ENCODE data around the gene SKIC2. TPM values are rescaled to one million over a fixed set of nuclear protein-coding genes. Genes with fewer than 3 reads are reported as not detected.

SKIC2 gene
- total RNA-seq, 1 experiment from 2014 or later, result 68.0 TPM

DNA sequence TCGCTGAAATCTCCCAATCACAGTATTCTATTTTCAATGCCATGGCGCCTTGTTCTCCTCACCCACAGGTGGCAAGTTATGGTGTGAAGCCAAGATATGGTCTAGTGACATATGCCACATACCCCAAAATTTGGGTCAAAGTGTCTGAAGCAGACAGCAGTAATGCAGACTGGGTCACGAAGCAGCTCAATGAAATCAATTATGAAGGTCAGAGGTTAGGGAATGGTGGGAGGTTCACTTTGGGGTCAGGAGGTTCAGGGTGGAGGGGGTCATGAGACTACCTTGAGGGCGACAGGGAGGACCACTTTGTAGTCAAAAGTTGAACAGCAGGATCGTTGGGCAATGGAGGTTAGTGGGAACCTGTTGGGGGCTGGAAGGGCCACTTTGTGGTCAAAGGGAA lies 10.7 kb upstream of the SKIC2 start:
- Histone ChIP-seq H3K79me2 (ENCODE audit: insufficient read depth, low read length) (no peaks in the 10 kb centered on the region), H3K9me2 (ENCODE audit: insufficient read depth) (no peaks in the 10 kb centered on the region; the same call in 1 of the 2 replicates), H3K4me3 (replicated peaks in 1 of 2; ENCODE audit: low read depth in 1 of 2, low read length in 2 of 2) (no peak overlapping the region), H3K27ac (ENCODE audit: low read depth, low read length) (no peak overlapping the region), H2AFZ (ENCODE audit: low read depth, low read length, poor library complexity, severe bottlenecking) (no peak overlapping the region), H3K9me3 (ENCODE audit: control insufficient read depth in 1 of 2, insufficient read depth in 1 of 2, low read depth in 1 of 2, low read length in 2 of 2) (no peaks in the 10 kb centered on the region), H3K9ac (ENCODE audit: low read length) (no peak overlapping the region), H3K36me3 (ENCODE audit: control insufficient read depth in 1 of 2, insufficient read depth in 2 of 2, low read length in 2 of 2) (peaks cover 5 to 20% of the 10 kb centered on the region in 2 experiments), H3K4me2 (ENCODE audit: low read length) (peak overlapping the region; percentile 47; the same call in 1 of the 2 replicates), H3K4me1 (ENCODE audit: control insufficient read depth in 1 of 2, insufficient read depth in 2 of 2, low read length in 2 of 2) (peaks cover 7 to 31% of the 10 kb centered on the region in 2 experiments; a peak in 3 of 4 replicates), H3K27me3 (ENCODE audit: insufficient read depth, low read length) (no peaks in the 10 kb centered on the region), H4K20me1 (ENCODE audit: insufficient read depth) (no peaks in the 10 kb centered on the region)
- POLR2A ChIA-PET, result interaction anchor here (0.7 kb wide), 1 partner anchor 11 kb away, joined by 3 read pairs; the partner anchor contains the start of genes NELFE and SKIC2
- CTCF ChIA-PET, result no interaction called here
- RAD21 ChIA-PET (ENCODE audit: low non-redundant PET in 1 of 2, low total read pairs in 2 of 2, uncharacterized antibody in 2 of 2, unreplicated experiment in 2 of 2), result no interaction called here
- TF ChIP-seq SRF (IDR thresholded peaks at IDR 0.05; ENCODE audit: low read depth), result no peak
- no peak for TF ChIP-seq ELF1 (IDR thresholded peaks at IDR 0.05; ENCODE audit: borderline replicate concordance, low read depth)
- TF ChIP-seq, protein P1, sequence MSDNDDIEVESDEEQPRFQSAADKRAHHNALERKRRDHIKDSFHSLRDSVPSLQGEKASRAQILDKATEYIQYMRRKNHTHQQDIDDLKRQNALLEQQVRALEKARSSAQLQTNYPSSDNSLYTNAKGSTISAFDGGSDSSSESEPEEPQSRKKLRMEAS (IDR thresholded peaks at IDR 0.05), result no peak
- TF ChIP-seq YY1 (IDR thresholded peaks at IDR 0.05; ENCODE audit: extremely low read depth, insufficient replicate concordance, low read depth, low read length), result no peak
- TF ChIP-seq CBX3 (IDR thresholded peaks at IDR 0.05; ENCODE audit: low read depth), result no peak
- TF ChIP-seq, protein P2, sequence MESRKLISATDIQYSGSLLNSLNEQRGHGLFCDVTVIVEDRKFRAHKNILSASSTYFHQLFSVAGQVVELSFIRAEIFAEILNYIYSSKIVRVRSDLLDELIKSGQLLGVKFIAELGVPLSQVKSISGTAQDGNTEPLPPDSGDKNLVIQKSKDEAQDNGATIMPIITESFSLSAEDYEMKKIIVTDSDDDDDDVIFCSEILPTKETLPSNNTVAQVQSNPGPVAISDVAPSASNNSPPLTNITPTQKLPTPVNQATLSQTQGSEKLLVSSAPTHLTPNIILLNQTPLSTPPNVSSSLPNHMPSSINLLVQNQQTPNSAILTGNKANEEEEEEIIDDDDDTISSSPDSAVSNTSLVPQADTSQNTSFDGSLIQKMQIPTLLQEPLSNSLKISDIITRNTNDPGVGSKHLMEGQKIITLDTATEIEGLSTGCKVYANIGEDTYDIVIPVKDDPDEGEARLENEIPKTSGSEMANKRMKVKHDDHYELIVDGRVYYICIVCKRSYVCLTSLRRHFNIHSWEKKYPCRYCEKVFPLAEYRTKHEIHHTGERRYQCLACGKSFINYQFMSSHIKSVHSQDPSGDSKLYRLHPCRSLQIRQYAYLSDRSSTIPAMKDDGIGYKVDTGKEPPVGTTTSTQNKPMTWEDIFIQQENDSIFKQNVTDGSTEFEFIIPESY (IDR thresholded peaks at IDR 0.05; ENCODE audit: extremely low read depth, insufficient replicate concordance, low read length), result no peak
- no peak for TF ChIP-seq POLR2A (IDR thresholded peaks at IDR 0.05; ENCODE audit: borderline replicate concordance, extremely low read depth, insufficient read depth, insufficient read length)
- TF ChIP-seq, protein P3, sequence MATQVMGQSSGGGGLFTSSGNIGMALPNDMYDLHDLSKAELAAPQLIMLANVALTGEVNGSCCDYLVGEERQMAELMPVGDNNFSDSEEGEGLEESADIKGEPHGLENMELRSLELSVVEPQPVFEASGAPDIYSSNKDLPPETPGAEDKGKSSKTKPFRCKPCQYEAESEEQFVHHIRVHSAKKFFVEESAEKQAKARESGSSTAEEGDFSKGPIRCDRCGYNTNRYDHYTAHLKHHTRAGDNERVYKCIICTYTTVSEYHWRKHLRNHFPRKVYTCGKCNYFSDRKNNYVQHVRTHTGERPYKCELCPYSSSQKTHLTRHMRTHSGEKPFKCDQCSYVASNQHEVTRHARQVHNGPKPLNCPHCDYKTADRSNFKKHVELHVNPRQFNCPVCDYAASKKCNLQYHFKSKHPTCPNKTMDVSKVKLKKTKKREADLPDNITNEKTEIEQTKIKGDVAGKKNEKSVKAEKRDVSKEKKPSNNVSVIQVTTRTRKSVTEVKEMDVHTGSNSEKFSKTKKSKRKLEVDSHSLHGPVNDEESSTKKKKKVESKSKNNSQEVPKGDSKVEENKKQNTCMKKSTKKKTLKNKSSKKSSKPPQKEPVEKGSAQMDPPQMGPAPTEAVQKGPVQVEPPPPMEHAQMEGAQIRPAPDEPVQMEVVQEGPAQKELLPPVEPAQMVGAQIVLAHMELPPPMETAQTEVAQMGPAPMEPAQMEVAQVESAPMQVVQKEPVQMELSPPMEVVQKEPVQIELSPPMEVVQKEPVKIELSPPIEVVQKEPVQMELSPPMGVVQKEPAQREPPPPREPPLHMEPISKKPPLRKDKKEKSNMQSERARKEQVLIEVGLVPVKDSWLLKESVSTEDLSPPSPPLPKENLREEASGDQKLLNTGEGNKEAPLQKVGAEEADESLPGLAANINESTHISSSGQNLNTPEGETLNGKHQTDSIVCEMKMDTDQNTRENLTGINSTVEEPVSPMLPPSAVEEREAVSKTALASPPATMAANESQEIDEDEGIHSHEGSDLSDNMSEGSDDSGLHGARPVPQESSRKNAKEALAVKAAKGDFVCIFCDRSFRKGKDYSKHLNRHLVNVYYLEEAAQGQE (IDR thresholded peaks at IDR 0.05; ENCODE audit: low read depth), result no peak
- TF ChIP-seq, protein P4, sequence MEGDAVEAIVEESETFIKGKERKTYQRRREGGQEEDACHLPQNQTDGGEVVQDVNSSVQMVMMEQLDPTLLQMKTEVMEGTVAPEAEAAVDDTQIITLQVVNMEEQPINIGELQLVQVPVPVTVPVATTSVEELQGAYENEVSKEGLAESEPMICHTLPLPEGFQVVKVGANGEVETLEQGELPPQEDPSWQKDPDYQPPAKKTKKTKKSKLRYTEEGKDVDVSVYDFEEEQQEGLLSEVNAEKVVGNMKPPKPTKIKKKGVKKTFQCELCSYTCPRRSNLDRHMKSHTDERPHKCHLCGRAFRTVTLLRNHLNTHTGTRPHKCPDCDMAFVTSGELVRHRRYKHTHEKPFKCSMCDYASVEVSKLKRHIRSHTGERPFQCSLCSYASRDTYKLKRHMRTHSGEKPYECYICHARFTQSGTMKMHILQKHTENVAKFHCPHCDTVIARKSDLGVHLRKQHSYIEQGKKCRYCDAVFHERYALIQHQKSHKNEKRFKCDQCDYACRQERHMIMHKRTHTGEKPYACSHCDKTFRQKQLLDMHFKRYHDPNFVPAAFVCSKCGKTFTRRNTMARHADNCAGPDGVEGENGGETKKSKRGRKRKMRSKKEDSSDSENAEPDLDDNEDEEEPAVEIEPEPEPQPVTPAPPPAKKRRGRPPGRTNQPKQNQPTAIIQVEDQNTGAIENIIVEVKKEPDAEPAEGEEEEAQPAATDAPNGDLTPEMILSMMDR (IDR thresholded peaks at IDR 0.05 in 2 of 3, conservative IDR thresholded peaks at IDR 0.05 in 1 of 3; ENCODE audit: borderline replicate concordance in 1 of 3, insufficient read depth in 1 of 3, low read depth in 2 of 3, low read length in 2 of 3), result no peak
- TF ChIP-seq, protein P5, sequence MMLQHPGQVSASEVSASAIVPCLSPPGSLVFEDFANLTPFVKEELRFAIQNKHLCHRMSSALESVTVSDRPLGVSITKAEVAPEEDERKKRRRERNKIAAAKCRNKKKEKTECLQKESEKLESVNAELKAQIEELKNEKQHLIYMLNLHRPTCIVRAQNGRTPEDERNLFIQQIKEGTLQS (IDR thresholded peaks at IDR 0.05), result no peak
- no peak for TF ChIP-seq EZH2phosphoT487 (IDR thresholded peaks at IDR 0.05; ENCODE audit: borderline replicate concordance)
- TF ChIP-seq JUND (IDR thresholded peaks at IDR 0.05), result no peak
- TF ChIP-seq SIN3A (IDR thresholded peaks at IDR 0.05; ENCODE audit: low read depth), result no peak
- no peak for TF ChIP-seq ZNF274 (IDR thresholded peaks at IDR 0.05; ENCODE audit: low read depth, low read length)
- no peak for TF ChIP-seq SP1 (IDR thresholded peaks at IDR 0.05; ENCODE audit: low read depth)
- TF ChIP-seq RAD21 (IDR thresholded peaks at IDR 0.05; ENCODE audit: low read depth), result no peak
- TF ChIP-seq EZH2 (IDR thresholded peaks at IDR 0.05), result no peak
- intact Hi-C loops (cut with micrococcal nuclease), result no loop called here
- no TSS peak for BruUV-seq (replicated peaks)
- ATAC-seq (no peak), DNase-seq (ENCODE audit: low read depth, low spot score) (no peak)

Data from HCT116 (cell line).